ENCODE data around the gene SLC6A18.

DNA sequence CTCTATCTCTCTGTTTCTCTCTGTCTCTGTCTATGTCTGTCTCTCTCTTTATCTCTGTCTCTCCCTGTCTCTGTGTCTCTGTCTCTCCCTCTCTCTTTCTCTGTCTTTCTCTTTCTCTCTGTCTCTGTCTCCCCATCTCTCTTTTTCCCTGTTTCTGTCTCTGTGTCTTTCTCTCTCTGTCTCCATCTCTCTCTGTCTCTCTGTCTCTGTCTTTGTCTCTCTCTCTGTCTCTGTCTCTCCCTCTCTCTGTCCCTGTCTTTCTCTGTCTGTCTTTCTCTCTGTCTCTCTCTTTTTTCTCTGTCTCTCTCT, 25.9 kb upstream of the SLC6A18 start:
- no peak for TF ChIP-seq EZH2 (IDR thresholded peaks at IDR 0.05)
- no peak for TF ChIP-seq POLR2AphosphoS5 (IDR thresholded peaks at IDR 0.05; ENCODE audit: borderline replicate concordance, low read depth, low read length)

All from SK-N-MC (cell line).